HG03565 (cell line): ENCODE data around the gene PATL2.
"Not testable (repeated sequence)": the region's sequence is repeated elsewhere in the genome, so short reads cannot be mapped to it uniquely, and the experiment has no call there.

Experiments used
- ATAC-seq: cut with Tn5 transposase; IDR thresholded peaks from one replicate; pipeline ENCODE4 v1.9.1; 2021; ENCODE audit warnings: mild to moderate bottlenecking, moderate library complexity; ENCODE audit not compliant: unreplicated experiment

PATL2 gene

DNA sequence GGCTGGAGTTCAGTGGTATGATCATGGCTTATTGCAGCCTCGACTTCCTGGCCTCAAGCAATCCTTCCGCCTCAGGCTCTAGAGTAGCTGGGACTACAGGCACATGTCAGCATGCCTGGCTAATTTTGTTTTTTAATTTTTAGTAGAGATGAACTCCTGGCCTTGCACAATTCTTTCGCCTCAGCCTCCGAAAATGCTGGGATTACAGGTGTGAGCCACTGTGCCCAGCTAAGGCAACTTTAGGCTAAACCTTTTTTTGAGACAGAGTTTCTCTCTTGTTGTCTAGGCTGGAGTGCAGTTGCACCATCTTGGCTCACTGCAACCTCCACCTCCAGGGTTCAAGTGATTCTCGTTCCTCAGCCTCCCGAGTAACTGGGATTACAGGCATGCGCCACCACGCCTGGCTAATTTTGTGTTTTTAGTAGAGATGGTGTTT, 8.9 kb upstream of the PATL2 start:
- not testable (repeated sequence) for ATAC-seq

DNA sequence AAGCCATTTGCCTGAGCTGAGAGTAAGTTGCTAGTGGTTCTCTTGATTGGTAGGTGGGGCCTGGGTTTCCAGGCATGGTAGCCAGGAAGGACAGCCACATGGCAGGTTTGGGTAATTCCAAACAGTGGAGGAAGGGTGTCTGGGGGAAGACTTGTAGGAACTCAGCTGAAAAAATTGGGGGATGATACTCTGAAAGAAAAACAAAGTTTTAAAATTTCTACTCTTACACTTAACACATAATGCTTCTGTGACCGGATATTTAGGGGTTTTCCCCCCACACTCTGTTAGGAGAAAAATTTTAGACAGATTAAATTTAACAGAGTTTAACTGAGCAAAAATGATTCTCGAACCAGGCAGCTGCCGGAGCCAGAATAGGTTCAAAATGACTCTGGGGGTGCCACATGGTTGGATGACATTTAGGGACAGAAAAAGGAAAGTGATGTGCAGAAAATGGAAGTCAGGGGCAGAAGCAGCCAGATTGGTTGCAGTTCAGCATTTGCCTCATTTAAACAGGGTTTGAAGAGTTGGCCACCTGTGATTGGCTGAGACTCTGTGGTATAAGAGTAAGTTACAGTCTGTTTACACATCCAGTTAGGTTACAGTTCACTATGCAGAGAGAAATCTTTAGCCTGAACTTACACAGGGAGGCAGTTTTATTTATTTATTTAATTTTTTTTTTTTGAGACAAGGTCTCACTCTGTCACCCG, 8.3 kb upstream of the PATL2 start:
- ATAC-seq = peak; percentile 35

DNA sequence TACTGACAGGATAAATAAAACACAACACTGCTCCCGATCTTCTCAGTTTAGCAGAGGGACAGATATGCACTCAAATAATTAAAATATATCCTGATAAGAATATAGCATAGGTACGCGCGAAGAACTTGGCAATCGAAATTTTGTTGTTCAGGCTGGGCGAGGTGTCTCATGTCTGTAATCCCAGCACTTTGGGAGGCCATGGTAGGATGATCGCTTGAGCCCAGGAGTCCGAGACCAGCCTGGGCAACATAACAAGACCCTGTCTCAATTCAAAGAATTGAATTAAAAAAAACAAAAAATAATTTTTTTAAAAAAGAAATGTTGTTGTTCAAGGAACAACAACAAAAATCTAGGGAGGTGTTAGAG, 7.8 kb upstream of the PATL2 start:
- ATAC-seq = no peak

DNA sequence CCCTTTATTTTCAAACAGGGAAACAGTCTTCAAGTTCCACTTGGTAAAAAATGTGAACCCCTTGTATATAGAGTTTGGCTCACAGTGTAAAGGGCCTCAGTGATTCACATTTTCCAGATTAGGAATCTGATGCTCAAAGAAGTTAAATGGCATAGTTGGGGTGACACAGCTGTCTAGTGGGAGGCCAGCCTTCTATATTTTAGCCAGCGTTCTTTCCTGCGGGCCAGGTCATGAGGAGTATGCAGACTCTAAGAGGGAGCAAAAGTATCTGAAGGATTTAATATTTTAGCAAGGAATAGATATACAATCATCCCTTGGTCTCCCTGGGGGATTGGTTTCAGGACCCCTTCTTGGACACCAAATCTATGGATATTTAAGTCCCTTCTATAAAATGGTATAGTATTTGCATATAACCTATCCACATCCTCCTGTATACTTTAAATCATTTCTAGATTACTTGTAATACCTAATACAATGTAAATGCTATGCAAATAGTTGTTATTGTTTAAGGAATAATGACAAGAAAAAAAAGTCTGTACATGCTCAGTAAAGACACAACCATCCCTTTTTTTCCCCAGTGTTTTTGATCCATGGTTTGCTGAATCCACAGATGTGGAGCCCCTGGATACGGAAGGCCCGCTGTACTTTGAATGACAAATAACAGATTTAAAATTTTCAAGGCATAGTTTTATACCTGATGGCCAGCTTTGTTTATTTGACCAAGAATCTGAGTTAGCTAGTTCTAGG, 7.2 kb upstream of the PATL2 start:
- ATAC-seq = no peak

DNA sequence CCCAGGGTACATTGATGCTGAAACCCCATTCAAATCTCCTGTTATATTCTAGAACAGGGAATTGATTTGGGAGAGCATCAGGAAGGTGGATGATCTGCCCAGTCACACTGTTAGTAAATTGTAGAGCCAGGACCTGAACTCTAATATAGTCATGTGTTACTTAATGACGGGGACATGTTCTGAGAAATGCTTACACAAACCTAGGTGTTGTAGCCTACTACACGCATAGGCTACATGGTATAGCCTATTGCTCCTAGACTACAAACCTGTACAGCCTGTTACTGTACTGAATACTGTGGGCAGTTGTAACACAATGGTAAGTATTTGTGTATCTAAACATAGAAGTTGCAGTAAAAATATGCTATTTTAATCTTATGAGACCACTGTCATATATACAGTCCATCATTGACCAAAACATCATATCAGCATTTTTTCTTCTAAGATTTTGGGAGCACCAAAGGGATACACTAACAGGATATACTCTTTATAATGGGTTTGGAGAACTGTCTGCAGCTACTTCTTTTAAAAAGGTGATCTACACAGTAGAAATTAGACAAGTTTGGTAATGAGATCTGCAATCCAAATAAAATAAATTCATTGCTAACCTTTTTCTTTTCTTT, 6.0 kb upstream of the PATL2 start:
- no peak for ATAC-seq

DNA sequence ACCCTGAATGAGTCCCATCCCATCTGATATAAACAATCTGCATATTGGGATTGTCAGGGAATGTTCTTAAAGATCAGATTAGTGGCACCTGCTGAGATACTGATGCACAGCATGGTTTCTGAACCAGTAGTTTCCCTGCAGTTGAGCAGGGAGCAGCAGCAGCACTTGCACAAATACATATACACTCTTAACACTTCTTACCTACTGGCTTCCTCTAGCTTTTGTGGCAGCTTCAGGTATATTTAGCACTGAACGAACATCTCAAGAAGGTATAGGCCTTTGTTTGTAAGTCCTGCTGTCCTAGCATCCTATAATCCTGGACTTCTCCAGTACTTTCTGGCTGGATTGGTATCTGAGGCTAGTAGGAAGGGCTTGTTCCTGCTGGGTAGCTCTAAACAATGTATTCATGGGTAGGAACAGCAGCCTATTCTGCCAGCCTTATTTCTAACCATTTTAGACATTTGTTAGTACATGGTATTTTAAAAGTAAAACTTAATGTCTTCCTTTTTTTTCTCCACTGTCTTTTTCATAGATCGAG, 4.7 kb upstream of the PATL2 start:
- ATAC-seq = no peak

DNA sequence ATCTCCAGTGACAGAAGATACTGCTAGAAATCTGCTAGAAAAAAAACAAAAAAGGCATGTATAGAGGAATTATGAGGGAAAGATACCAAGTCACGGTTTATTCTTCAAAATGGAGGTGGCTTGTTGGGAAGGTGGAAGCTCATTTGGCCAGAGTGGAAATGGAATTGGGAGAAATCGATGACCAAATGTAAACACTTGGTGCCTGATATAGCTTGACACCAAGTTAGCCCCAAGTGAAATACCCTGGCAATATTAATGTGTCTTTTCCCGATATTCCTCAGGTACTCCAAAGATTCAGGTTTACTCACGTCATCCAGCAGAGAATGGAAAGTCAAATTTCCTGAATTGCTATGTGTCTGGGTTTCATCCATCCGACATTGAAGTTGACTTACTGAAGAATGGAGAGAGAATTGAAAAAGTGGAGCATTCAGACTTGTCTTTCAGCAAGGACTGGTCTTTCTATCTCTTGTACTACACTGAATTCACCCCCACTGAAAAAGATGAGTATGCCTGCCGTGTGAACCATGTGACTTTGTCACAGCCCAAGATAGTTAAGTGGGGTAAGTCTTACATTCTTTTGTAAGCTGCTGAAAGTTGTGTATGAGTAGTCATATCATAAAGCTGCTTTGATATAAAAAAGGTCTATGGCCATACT, 4.1 kb upstream of the PATL2 start:
- no peak for ATAC-seq

DNA sequence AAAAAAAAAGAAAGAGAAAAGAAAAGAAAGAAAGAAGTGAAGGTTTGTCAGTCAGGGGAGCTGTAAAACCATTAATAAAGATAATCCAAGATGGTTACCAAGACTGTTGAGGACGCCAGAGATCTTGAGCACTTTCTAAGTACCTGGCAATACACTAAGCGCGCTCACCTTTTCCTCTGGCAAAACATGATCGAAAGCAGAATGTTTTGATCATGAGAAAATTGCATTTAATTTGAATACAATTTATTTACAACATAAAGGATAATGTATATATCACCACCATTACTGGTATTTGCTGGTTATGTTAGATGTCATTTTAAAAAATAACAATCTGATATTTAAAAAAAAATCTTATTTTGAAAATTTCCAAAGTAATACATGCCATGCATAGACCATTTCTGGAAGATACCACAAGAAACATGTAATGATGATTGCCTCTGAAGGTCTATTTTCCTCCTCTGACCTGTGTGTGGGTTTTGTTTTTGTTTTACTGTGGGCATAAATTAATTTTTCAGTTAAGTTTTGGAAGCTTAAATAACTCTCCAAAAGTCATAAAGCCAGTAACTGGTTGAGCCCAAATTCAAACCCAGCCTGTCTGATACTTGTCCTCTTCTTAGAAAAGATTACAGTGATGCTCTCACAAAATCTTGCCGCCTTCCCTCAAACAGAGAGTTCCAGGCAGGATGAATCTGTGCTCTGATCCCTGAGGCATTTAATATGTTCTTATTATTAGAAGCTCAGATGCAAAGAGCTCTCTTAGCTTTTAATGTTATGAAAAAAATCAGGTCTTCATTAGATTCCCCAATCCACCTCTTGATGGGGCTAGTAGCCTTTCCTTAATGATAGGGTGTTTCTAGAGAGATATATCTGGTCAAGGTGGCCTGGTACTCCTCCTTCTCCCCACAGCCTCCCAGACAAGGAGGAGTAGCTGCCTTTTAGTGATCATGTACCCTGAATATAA, 2.2 kb upstream of the PATL2 start:
- ATAC-seq = no peak

DNA sequence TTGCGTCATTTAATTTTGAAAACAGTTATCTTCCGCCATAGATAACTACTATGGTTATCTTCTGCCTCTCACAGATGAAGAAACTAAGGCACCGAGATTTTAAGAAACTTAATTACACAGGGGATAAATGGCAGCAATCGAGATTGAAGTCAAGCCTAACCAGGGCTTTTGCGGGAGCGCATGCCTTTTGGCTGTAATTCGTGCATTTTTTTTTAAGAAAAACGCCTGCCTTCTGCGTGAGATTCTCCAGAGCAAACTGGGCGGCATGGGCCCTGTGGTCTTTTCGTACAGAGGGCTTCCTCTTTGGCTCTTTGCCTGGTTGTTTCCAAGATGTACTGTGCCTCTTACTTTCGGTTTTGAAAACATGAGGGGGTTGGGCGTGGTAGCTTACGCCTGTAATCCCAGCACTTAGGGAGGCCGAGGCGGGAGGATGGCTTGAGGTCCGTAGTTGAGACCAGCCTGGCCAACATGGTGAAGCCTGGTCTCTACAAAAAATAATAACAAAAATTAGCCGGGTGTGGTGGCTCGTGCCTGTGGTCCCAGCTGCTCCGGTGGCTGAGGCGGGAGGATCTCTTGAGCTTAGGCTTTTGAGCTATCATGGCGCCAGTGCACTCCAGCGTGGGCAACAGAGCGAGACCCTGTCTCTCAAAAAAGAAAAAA, 1.4 kb upstream of the PATL2 start:
- ATAC-seq = no peak

DNA sequence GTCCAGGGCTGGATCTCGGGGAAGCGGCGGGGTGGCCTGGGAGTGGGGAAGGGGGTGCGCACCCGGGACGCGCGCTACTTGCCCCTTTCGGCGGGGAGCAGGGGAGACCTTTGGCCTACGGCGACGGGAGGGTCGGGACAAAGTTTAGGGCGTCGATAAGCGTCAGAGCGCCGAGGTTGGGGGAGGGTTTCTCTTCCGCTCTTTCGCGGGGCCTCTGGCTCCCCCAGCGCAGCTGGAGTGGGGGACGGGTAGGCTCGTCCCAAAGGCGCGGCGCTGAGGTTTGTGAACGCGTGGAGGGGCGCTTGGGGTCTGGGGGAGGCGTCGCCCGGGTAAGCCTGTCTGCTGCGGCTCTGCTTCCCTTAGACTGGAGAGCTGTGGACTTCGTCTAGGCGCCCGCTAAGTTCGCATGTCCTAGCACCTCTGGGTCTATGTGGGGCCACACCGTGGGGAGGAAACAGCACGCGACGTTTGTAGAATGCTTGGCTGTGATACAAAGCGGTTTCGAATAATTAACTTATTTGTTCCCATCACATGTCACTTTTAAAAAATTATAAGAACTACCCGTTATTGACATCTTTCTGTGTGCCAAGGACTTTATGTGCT, 721 bp upstream of the PATL2 start:
- ATAC-seq = no peak

DNA sequence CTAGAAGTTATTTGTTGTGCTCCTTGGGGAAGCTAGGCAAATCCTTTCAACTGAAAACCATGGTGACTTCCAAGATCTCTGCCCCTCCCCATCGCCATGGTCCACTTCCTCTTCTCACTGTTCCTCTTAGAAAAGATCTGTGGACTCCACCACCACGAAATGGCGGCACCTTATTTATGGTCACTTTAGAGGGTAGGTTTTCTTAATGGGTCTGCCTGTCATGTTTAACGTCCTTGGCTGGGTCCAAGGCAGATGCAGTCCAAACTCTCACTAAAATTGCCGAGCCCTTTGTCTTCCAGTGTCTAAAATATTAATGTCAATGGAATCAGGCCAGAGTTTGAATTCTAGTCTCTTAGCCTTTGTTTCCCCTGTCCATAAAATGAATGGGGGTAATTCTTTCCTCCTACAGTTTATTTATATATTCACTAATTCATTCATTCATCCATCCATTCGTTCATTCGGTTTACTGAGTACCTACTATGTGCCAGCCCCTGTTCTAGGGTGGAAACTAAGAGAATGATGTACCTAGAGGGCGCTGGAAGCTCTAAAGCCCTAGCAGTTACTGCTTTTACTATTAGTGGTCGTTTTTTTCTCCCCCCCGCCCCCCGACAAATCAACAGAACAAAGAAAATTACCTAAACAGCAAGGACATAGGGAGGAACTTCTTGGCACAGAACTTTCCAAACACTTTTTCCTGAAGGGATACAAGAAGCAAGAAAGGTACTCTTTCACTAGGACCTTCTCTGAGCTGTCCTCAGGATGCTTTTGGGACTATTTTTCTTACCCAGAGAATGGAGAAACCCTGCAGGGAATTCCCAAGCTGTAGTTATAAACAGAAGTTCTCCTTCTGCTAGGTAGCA, 657 bp downstream of the PATL2 start:
- ATAC-seq = no peak

DNA sequence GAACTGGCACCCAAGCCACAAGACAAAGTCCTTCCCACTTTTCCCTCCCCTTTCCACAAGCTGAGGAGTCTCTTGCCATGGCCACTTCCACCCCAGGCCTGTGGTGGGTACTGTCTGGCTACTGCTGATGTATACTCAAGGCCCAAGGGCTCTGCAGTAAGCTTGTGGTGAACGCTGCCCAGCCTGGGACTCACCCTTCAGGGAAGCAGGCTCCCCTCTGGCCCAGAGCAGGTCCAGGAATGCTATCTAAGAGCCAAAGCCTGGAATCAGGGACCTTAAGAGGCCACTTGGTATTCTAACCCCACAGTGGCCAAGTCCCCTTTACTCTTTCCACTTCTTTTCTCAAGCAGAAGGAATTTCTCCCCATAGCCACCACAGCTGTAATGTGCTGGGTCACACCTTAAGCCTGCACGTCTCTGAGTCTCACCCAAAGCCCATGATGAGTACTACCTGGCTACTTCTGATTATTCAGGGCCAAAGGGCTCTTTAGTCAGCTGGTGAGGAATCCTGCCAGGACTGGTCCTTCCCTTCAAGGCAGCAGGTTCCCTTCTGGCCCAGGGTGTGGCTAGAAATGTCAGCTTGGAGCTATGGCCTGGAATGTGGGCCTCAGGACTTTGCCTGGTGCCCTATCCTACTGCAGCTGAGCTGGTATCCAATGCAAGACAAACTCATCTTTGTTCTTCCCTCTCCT, 4.0 kb downstream of the PATL2 start:
- no peak for ATAC-seq

DNA sequence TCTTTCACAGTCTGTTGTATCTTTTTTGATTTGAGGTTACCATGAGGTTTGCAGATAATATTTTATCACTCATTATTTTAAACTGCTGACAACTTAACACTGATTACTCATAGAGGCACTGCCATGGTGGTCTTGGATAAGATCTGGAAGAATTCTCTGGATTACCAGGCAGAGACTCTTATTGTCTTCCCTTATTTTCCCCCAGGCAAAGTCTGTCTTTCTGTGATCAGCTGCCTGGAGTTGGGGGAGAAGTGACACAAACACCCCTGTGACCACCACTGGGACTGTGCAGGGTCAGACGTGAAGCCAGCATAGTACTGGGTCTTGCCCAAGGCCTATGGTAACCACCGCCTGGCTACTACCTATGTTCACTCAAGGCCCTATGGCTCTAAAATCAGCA, 4.7 kb downstream of the PATL2 start:
- ATAC-seq = no peak

DNA sequence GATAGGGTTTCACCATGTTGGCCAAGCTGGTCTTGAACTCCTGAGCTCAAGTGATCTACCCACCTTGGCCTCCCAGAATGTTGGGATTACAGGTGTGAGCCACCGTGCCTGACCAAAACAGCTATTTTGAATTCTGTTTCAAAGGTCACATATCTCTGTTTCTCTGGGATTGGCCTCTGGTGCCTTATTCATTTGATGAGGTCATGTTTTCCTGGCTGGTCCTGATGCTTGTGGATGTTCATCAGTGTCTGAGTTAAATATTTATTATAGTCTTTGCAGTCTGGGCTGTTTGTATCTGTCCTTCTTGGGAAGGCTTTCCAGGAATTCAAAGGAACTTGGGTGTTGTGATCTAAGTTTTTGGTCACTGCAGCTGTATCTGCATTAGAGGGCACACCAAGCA, 5.1 kb downstream of the PATL2 start:
- no peak for ATAC-seq

DNA sequence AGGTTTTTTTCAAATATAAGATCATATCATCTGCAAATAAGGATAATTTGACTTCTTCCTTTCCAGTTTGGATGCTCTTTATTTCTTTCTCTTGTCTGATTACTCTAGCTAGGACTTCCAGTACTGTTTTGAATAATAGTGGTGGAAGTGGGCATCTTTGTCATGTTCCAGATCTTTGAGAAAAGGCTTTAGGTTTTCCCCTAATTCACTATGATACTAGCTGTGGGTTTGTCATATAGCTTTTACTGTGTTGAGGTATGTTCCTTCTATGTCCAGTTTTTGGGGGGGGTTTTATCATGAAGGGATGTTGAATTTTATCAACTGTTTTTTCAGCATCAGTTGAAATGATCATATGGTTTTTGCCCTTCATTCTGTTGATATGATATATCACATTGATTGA, 10.4 kb downstream of the PATL2 start:
- not testable (repeated sequence) for ATAC-seq

DNA sequence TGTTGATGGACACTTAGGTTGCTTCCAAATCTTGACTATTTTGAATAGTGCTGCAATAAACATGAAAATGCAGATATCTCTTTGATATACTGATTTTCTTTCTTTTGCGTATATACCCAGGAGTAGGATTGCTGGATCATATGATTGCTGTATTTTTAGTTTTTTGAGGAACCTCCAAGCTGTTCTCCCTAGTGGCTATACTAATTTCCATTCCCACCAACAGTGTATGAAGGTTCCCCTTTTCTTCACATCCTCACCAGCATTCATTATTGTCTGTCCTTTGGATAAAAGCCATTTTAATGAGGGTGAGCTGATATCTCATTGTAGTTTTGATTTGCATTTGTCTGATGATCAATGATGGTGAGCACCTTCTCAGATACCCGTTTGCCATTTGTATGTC, 12.5 kb downstream of the PATL2 start:
- ATAC-seq = no peak

DNA sequence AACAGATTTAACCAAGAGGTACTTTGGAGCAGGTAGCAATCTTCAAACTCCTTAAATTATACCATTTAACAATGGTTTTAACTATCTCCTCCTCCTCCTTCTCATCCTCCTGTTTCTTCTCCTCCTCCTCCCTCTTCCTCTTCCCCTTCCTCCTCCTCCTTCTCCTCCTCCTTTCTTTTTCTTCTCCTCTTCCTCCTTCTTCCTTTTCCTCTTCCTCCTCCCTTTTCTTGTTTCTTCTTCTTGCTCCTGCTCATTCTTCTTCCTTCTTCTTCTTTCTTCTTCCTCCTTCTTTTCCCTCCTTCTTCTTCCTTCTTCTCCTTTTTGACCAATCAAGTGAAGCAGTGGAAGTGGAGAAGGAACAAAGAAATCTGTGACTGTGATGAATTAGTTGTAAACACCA, 14.1 kb downstream of the PATL2 start:
- ATAC-seq = no peak

DNA sequence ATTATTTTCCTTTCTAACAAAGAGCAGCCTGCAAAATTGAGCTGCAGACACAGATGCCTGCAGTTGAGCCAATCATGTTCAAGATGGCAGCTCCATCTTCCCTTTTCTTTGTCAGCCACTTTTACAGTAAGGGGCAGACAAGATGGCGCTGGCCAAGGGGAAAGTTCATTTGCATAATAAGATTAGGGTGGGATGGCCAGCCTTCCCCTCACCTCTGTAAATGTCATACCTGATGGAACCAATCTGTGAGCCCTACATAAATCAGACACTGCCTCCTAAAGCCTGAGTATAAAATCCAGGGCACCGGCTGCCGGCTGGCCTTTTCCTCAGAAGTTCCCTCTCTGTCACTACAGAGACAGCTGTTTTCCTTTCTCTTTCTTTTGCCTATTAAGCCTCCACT, 15.8 kb downstream of the PATL2 start:
- ATAC-seq = no peak
